SW 1271 (cell line): ENCODE measurements around the gene NRXN2.
"Not testable (repeated sequence)": the region's sequence is repeated elsewhere in the genome, so short reads cannot be mapped to it uniquely, and the experiment has no call there.

Source experiments
- DNase-seq, 2 experiments: peaks; one replicate each; lab custom pipeline; 2025; lab: John Stamatoyannopoulos, UW

Gene NRXN2

GRCh38 chr11:64564947-64565889 is 157.8 kb downstream of the NRXN2 start:
- DNase-seq: no peak

- no peak for DNase-seq
These were observed 158.6 kb downstream of the NRXN2 start for GRCh38 chr11:64564419-64564818.

- no peak for DNase-seq
These were observed 159.0 kb downstream of the NRXN2 start for GRCh38 chr11:64563966-64564365.

GRCh38 chr11:64562723-64563351 is 160.2 kb downstream of the NRXN2 start:
- no peak for DNase-seq

GRCh38 chr11:64561984-64562722 is 160.8 kb downstream of the NRXN2 start:
- DNase-seq: no peak

- DNase-seq: not testable (repeated sequence)
These were observed 161.6 kb downstream of the NRXN2 start for GRCh38 chr11:64561429-64561828.

- DNase-seq: no peak
These were observed 162.1 kb downstream of the NRXN2 start for GRCh38 chr11:64560941-64561340.

GRCh38 chr11:64560139-64560771 is 162.7 kb downstream of the NRXN2 start:
- DNase-seq: no peak

- DNase-seq: no peak
These were observed 163.5 kb downstream of the NRXN2 start for GRCh38 chr11:64559351-64560138.

GRCh38 chr11:64558869-64559268 is 164.1 kb downstream of the NRXN2 start:
- no peak for DNase-seq

- DNase-seq: no peak
These were observed 164.8 kb downstream of the NRXN2 start for GRCh38 chr11:64558065-64558745.

- no peak for DNase-seq
These were observed 166.2 kb downstream of the NRXN2 start for GRCh38 chr11:64556721-64557250.
